HG02763 (cell line): Measurements from ENCODE around the gene GNB1L.
"Not testable (repeated sequence)": the region's sequence is repeated elsewhere in the genome, so short reads cannot be mapped to it uniquely, and the experiment has no call there.

Experiments
- ATAC-seq: cut with Tn5 transposase; IDR thresholded peaks from one replicate; pipeline ENCODE4 v1.9.1; 2021; ENCODE audit warnings: mild to moderate bottlenecking, moderate library complexity; ENCODE audit not compliant: unreplicated experiment

Gene GNB1L

GRCh38 chr22:19799322-19800190 lies 55.1 kb downstream of the GNB1L start:
- ATAC-seq, result no peak

- ATAC-seq, result no peak
These were observed 55.8 kb downstream of the GNB1L start for GRCh38 chr22:19798891-19799293.

DNA sequence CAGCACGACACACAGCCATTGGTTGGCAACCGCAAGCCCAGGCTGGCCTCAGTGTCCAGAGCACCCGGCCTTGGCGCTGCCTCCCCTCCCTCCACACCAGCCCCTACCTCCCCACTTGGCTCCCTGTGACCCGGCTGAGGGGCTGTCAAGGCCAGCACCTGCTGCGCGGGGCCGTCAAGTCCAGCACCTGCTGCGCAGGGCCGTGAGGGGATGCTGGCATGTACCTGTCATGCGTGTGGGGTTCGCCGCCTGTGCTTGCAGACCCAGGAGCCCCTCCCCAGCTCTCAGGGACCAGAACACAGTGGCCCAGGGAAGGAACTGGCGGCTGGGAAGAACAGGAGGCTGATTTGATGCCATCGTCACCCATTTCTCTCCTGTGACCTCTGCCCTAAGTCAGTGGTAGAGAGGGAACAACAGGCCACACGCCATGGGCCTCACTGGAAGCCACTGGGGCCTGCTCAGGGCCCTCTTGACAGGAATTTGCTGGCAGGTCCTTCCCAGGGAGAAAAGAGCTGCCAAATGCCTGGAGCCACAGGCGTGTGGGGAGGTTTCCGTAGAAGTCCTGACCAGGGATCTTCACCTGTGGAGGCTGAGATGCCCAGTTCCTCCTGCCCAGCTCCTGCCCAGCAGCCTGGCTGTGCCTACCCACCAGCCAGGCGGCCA lies 56.5 kb downstream of the GNB1L start:
- no peak for ATAC-seq

GRCh38 chr22:19797086-19798002 lies 57.3 kb downstream of the GNB1L start:
- ATAC-seq, result no peak

- no peak for ATAC-seq
These were observed 58.5 kb downstream of the GNB1L start for GRCh38 chr22:19796160-19796559.

DNA sequence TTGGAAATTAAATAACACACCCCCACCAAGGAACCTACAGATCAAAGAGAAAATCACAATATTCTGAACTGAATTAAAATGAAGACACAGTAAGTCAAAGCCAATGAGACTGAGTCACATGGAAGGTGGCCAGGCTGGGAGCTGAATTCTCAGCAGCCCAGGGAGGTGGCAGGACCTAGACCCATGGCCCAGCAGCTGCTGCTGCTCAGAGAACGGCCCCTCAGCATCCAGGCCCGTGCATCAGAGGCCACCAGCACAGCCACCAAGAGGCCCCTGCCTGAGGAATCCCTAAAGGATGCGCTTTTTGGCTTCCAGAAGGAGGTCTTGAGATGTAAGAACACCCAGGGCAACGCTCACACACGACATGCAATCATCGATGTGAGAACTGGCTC lies 59.1 kb downstream of the GNB1L start:
- ATAC-seq, result no peak

DNA sequence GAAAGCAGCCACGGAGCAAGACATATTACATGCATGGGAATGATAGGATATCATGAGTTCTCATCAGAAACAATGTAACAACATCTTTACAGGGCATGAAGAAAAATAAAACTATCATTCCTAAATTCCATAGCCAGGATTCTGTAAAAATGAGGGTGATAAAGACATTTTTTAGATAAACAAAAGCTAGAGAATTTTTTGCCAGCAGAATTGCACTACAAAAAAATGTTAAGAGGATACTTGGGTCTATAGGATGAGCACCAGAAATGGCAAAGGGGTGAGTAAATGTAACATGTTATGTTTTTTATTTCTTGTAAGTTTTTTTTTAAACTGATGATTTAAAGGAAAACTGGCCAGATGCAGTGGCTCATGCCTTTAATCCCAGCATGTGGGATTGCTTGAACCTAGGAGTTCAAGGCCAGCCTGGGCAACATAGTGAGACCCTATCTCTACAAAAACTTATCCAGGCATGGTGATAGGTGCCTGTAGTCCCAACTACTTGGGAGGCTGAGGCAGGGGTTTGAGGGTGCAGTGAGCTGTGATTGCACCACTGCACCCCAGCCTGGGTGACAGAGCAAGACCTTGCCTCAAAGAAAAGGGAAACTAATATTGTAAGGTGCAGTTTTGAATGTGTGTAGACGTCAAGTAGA lies 60.9 kb downstream of the GNB1L start:
- no peak for ATAC-seq

DNA sequence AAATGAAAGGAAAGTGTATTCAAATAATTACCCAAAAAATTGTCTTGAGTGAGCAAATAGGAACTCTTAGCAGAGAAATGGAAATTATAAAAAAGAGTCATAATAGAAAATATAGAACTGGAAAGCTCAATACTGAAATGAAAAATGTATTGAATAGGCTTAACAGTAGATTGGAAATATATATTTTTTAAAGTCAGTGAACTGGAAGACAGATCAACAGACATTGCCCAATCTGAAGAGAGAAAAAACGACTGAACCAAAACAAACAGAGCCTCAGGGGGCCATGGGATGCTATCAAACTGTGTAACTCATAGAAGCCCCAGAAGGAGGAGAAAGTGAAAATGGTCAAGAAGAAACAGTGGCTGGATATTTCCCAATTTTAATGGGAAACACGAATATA lies 61.5 kb downstream of the GNB1L start:
- no peak for ATAC-seq

DNA sequence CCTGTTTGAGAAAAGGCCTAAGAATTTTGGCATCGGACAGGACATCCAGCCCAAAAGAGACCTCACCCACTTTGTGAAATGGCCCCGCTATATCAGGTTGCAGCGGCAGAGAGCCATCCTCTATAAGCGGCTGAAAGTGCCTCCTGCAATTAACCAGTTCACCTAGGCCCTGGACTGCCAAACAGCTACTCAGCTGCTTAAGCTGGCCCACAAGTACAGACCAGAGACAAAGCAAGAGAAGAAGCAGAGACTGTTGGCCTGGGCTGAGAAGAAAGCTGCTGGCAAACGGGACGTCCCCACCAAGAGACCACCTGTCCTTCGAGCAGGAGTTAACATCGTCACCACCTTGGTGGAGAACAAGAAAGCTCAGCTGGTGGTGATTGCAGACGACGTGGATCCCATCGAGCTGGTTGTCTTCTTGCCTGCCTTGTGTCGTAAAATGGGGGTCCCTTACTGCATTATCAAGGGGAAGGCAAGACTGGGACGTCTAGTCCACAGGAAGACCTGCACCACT lies 62.2 kb downstream of the GNB1L start:
- not testable (repeated sequence) for ATAC-seq

- ATAC-seq, result no peak
These were observed 62.8 kb downstream of the GNB1L start for GRCh38 chr22:19791894-19792293.

GRCh38 chr22:19791243-19791642 lies 63.4 kb downstream of the GNB1L start:
- no peak for ATAC-seq

DNA sequence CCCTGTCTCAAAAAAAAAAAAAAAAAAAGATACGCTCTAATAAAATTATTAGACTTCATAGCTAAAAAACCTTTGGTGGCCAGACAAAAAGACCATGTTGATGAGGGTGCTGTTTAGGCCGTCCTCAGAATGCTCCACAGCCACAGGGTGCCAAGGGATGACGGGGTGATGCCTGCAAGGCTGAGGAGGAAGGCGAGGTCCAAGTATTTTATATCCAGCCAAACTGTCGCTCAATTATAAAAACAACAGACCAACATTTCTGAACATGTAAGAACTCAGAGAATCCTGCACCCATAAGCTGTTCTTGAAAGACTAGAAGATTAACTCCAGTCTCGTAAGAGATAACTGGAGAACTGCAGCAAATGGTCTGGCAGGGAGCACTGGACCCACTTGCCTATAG lies 64.8 kb downstream of the GNB1L start:
- no peak for ATAC-seq

DNA sequence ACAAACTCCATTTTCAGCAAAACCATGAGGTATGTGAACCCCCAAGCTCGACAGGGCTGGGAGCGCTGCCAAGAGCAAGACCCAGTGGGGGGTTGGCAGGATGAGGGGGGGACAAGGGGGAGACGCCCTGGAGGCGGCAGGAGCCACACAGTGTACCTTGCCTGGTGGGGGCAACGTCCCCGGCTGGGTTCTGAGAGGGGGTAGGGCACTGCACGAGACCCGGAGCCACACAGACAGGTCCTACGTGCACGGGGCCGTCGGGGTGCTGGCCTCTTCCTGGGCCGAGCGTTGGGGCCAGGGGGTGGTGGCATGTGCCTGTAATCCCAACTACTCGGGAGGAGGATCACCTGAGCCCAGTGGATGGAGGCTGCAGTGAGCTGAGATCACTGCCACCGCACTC lies 65.3 kb downstream of the GNB1L start:
- no peak for ATAC-seq

DNA sequence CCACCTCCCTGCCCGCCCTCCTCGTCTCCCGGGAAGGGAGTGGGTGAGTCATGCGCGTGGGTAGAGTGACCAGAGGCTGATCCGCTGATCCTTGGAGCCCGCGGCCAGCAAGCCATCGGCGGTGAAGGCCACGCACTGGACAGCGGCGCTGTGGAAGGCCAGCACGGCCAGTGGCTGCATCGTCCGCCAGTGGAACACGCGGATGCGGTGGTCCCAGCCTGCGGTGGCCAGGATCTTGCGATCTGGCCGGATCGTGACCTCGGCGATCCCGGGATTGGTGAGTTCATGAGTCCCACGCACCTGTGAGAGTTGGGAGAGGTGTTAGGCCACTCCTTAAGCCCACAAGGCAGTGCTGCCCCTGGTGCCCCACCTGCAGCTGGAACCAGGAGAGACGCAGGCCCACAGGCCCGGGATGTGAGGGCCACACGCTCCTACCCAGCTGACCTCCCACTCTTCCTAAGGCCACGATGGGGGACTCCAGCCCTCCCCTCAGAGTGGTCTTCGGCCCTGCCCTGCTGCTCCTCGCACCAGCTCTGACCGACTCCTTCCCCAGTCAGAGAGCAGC lies 65.9 kb downstream of the GNB1L start:
- no peak for ATAC-seq

DNA sequence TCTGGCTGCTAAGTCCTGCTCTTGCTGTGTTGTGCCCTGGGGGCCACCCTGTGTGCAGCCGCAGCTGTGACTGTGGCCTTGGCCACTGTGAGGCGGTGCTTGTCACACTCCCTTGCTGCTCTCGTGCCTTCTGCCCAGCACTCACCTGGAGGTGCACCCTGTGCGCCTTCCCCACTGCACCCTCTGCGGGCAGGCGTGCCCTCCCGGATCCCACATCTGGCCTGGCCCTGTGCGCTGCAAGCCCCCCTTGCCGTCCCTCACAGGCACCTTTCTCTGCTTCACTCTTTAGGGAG lies 66.9 kb downstream of the GNB1L start:
- ATAC-seq, result no peak

DNA sequence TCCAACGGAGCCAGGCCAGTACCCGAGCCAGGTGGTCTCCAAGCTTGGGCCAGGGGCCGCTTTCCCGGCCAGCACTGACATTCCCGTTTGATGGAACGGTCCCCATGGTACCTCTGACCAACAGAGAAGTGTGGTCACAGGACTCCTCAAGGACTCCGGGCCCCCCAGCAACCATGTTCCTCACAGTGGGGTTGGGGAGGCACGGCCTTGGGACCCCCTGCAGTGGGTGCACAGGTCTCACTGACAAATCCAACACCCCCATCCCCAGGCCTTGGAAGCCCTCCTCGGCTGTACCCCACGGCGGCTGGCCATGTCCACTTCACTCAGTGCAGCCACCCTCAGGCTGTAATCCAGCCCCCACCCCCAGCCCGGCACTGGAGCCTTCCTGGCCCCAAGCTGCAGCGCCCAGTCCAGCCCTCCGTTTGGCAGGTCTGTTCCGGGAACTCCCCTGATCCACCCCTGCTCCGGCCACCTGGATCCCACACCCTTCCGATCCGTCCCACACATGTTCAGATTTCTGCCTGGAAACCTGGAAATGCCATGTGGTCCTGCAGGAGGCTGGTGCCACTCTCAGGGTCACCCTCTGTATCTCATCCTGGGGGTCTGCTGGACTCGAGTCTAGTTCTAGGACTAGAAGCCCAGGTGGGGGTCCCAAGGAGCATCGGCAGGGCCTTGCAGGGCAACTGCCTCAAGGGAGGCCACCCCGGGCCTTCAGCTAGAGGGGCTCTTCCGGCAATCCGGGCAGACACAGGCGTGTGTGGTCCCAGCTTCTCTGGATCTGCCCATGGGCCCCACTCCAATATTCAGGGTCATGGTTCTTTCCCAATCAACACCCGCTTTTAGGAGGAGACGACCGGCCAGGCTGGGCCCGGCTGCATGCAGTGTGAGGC lies 67.5 kb downstream of the GNB1L start:
- no peak for ATAC-seq

- no peak for ATAC-seq
These were observed 68.4 kb downstream of the GNB1L start for GRCh38 chr22:19786264-19786585.

DNA sequence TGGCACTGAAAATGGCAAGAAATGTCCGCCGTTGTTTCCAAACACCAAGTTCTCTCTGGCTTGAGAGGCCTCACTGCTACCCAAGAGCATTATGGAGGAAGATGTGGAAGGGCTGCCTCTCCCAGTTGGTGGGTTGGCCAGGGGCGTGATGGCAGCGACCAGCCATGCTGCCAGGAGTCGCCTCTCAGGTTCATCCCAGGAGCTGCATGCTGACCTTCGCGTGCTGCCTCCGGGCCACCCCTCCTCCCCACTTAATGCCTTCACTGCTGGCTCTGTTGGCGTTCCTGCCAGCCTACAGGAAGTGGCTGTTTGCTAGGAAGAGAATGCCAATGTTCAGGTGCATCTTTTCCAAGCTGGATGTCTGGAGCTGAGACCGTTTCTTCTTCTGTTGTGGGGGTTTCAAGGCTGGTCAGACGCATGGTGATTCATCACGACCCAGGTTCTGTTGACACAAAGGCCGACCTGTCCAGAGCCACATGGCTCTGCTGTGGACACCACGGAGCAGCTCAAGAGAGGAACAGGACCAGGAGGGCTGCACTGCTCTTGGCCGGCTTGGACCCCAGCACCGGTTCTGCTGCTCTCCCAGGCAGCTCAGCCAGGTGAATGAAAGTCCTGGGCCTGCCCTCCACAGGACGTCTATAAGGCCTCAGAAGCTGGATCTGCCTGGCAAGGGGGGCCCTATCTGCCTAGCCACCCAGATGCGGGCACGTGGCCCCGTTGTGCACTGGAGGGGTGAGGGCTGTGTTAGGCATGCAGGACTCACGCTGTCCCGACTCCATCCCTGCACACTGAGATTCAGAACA lies 69.0 kb downstream of the GNB1L start:
- no peak for ATAC-seq
